ENCODE results near the gene ABLIM2. TPM values are rescaled to one million over a fixed set of nuclear protein-coding genes. Genes with fewer than 3 reads are reported as not detected.

ABLIM2 gene
- total and polyA plus RNA-seq, 2 experiments from 2014 or later, result 1.5 to 4.3 TPM

DNA sequence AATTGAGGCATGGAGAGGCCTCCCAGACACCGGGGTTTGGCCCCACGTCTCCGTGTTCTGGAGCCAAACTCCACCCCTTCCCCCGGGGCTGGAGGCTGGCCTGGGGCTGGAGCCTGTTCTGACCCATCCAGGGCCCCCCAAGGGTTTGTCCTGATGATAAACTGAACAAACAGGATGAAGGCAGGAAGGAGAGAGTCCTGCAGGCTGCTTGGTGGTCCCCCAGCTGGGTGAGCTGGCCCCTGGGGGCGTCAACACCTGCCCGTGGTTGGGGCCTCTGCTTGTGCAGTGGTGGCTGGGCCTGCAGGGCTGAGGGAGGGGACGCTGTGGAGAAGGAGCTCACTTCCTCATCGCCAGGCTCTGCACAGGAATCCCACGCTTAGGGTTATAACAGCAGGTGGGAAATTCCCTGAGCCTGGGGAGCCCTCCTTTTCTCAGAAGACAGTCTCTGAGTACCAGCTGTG, 42.7 kb upstream of the ABLIM2 start:
- peak overlapping the region; percentile 81 for H3K27ac Mint-ChIP-seq

DNA sequence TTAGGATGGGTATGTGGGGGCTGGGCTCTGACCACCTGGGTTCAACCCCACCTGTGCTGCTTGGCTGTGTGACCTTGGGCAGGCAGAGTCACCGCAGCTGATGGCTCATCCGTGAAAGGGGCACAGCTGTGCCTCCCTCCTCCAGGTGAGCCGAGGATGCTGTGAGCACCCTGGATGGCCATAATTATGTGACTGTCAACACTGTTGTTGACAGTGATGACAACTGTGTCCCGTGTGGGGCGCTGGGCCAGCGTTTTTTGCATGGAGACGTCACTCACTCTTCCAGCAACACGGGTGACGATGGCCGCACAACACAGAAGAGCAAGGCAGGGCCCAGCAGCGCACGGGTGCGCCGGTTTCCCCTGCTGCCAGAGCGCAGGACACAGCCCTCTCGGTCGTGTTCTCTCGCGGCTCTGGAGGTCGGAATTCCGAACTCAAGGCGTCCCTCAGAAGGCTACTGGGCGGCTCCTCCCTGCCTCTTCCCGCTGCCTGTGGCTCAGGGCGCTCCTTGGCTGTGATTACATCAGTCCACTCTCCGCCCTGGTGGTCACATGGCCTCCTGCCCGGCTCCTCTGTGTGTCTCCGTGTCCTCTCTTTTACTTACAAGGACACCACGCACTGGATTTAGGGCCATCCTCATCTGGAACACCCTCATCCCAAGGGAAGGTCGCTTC, 41.8 kb upstream of the ABLIM2 start:
- Histone ChIP-seq H3K9me2 (ENCODE audit: insufficient read depth) (no peaks in the 10 kb centered on the region), H3K27ac (ENCODE audit: low read depth) (no peak overlapping the region), H4K20me1 (replicated peaks; ENCODE audit: insufficient read depth) (no peaks in the 10 kb centered on the region), H3K27me3 (ENCODE audit: insufficient read depth) (no peaks in the 10 kb centered on the region), H2AFZ (no peak overlapping the region), H3F3A (replicated peaks; ENCODE audit: low read depth) (no peaks in the 10 kb centered on the region), H3K4me2 (no peak overlapping the region), H3K4me3 (no peak overlapping the region), H3K36me3 (ENCODE audit: insufficient read depth) (no peaks in the 10 kb centered on the region), H3K4me1 (ENCODE audit: insufficient read depth) (no peaks in the 10 kb centered on the region), H3K79me2 (replicated peaks; ENCODE audit: insufficient read depth) (no peaks in the 10 kb centered on the region)
- no peaks in the 10 kb centered on the region for H3K36me3 Mint-ChIP-seq (ENCODE audit: low read depth)
- no peak for DNase-seq (ENCODE audit: low spot score)
- H3K9me3 Mint-ChIP-seq, result no peaks in the 10 kb centered on the region
- no peak for ATAC-seq
- no peak overlapping the region for H3K4me3 Mint-ChIP-seq
- H3K27me3 Mint-ChIP-seq (ENCODE audit: insufficient read depth, low read depth, poor library complexity), result peaks cover 7% of the 10 kb centered on the region
- H3K27ac Mint-ChIP-seq, result no peak overlapping the region; the same call in none of the 2 replicates
- peaks cover 6% of the 10 kb centered on the region for H3K4me1 Mint-ChIP-seq
- TF ChIP-seq JUNB (IDR thresholded peaks at IDR 0.05; ENCODE audit: unreplicated experiment) (no peak), STAT1 (IDR thresholded peaks at IDR 0.05; ENCODE audit: unreplicated experiment) (no peak), EZH2phosphoT487 (IDR thresholded peaks at IDR 0.05; ENCODE audit: unreplicated experiment) (no peak), EZH2 (IDR thresholded peaks at IDR 0.05; ENCODE audit: low read depth, unreplicated experiment) (no peak), ZNF331 (CRISPR knock-in tag; IDR thresholded peaks at IDR 0.05; ENCODE audit: low read depth) (no peak), CREB1 (CRISPR knock-in tag; IDR thresholded peaks at IDR 0.05; ENCODE audit: low read depth) (no peak), POLR2AphosphoS5 (IDR thresholded peaks at IDR 0.05; ENCODE audit: low read depth) (no peak), ZNF114 (CRISPR knock-in tag; IDR thresholded peaks at IDR 0.05) (no peak)
- TF ChIP-seq, protein P1, sequence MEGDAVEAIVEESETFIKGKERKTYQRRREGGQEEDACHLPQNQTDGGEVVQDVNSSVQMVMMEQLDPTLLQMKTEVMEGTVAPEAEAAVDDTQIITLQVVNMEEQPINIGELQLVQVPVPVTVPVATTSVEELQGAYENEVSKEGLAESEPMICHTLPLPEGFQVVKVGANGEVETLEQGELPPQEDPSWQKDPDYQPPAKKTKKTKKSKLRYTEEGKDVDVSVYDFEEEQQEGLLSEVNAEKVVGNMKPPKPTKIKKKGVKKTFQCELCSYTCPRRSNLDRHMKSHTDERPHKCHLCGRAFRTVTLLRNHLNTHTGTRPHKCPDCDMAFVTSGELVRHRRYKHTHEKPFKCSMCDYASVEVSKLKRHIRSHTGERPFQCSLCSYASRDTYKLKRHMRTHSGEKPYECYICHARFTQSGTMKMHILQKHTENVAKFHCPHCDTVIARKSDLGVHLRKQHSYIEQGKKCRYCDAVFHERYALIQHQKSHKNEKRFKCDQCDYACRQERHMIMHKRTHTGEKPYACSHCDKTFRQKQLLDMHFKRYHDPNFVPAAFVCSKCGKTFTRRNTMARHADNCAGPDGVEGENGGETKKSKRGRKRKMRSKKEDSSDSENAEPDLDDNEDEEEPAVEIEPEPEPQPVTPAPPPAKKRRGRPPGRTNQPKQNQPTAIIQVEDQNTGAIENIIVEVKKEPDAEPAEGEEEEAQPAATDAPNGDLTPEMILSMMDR (conservative IDR thresholded peaks at IDR 0.05; ENCODE audit: low read depth in 2 of 2), result no peak
- TF ChIP-seq, protein P2, sequence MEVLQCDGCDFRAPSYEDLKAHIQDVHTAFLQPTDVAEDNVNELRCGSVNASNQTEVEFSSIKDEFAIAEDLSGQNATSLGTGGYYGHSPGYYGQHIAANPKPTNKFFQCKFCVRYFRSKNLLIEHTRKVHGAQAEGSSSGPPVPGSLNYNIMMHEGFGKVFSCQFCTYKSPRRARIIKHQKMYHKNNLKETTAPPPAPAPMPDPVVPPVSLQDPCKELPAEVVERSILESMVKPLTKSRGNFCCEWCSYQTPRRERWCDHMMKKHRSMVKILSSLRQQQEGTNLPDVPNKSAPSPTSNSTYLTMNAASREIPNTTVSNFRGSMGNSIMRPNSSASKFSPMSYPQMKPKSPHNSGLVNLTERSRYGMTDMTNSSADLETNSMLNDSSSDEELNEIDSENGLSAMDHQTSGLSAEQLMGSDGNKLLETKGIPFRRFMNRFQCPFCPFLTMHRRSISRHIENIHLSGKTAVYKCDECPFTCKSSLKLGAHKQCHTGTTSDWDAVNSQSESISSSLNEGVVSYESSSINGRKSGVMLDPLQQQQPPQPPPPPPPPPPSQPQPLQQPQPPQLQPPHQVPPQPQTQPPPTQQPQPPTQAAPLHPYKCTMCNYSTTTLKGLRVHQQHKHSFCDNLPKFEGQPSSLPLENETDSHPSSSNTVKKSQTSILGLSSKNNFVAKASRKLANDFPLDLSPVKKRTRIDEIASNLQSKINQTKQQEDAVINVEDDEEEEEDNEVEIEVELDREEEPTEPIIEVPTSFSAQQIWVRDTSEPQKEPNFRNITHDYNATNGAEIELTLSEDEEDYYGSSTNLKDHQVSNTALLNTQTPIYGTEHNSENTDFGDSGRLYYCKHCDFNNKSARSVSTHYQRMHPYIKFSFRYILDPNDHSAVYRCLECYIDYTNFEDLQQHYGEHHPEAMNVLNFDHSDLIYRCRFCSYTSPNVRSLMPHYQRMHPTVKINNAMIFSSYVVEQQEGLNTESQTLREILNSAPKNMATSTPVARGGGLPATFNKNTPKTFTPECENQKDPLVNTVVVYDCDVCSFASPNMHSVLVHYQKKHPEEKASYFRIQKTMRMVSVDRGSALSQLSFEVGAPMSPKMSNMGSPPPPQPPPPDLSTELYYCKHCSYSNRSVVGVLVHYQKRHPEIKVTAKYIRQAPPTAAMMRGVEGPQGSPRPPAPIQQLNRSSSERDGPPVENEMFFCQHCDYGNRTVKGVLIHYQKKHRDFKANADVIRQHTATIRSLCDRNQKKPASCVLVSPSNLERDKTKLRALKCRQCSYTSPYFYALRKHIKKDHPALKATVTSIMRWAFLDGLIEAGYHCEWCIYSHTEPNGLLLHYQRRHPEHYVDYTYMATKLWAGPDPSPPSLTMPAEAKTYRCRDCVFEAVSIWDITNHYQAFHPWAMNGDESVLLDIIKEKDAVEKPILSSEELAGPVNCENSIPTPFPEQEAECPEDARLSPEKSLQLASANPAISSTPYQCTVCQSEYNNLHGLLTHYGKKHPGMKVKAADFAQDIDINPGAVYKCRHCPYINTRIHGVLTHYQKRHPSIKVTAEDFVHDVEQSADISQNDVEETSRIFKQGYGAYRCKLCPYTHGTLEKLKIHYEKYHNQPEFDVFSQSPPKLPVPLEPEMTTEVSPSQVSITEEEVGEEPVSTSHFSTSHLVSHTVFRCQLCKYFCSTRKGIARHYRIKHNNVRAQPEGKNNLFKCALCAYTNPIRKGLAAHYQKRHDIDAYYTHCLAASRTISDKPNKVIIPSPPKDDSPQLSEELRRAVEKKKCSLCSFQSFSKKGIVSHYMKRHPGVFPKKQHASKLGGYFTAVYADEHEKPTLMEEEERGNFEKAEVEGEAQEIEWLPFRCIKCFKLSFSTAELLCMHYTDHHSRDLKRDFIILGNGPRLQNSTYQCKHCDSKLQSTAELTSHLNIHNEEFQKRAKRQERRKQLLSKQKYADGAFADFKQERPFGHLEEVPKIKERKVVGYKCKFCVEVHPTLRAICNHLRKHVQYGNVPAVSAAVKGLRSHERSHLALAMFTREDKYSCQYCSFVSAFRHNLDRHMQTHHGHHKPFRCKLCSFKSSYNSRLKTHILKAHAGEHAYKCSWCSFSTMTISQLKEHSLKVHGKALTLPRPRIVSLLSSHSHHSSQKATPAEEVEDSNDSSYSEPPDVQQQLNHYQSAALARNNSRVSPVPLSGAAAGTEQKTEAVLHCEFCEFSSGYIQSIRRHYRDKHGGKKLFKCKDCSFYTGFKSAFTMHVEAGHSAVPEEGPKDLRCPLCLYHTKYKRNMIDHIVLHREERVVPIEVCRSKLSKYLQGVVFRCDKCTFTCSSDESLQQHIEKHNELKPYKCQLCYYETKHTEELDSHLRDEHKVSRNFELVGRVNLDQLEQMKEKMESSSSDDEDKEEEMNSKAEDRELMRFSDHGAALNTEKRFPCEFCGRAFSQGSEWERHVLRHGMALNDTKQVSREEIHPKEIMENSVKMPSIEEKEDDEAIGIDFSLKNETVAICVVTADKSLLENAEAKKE (CRISPR knock-in tag; IDR thresholded peaks at IDR 0.05), result no peak

More for the DNA sequence above, 42.7 kb upstream of the ABLIM2 start:
- H3K4me1 Mint-ChIP-seq, result peaks cover 6% of the 10 kb centered on the region
- no peaks in the 10 kb centered on the region for H3K9me2 ChIP-seq (ENCODE audit: insufficient read depth)
- no peak overlapping the region for H2AFZ ChIP-seq
- no peak overlapping the region for H3K4me2 ChIP-seq
- no peak overlapping the region for H3K4me3 ChIP-seq
- H3K4me1 ChIP-seq (ENCODE audit: insufficient read depth), result no peaks in the 10 kb centered on the region
- H4K20me1 ChIP-seq (replicated peaks; ENCODE audit: insufficient read depth), result no peaks in the 10 kb centered on the region
- no peaks in the 10 kb centered on the region for H3K36me3 Mint-ChIP-seq (ENCODE audit: low read depth)
- no peak overlapping the region for H3K27ac ChIP-seq (ENCODE audit: low read depth)
- H3K27me3 Mint-ChIP-seq (ENCODE audit: insufficient read depth, low read depth, poor library complexity), result peaks cover 8% of the 10 kb centered on the region
- no peaks in the 10 kb centered on the region for H3K9me3 Mint-ChIP-seq
- no peak overlapping the region for H3K4me3 Mint-ChIP-seq
- DNase-seq (ENCODE audit: low spot score) (no peak), ATAC-seq (no peak)
- H3K27me3 ChIP-seq (ENCODE audit: insufficient read depth), result no peaks in the 10 kb centered on the region
- no peaks in the 10 kb centered on the region for H3F3A ChIP-seq (replicated peaks; ENCODE audit: low read depth)
- no peak for TF ChIP-seq STAT1 (IDR thresholded peaks at IDR 0.05; ENCODE audit: unreplicated experiment)
- H3K79me2 ChIP-seq (replicated peaks; ENCODE audit: insufficient read depth), result no peaks in the 10 kb centered on the region
- H3K36me3 ChIP-seq (ENCODE audit: insufficient read depth), result no peaks in the 10 kb centered on the region
